HG03558 (cell line): ENCODE measurements around the gene SCAND1.
A peak's percentile ranks its signal among the peaks of the same experiment; 100 is the strongest.
"Not testable (repeated sequence)": the region's sequence is repeated elsewhere in the genome, so short reads cannot be mapped to it uniquely, and the experiment has no call there.

Experiments
- ATAC-seq: cut with Tn5 transposase; IDR thresholded peaks from one replicate; pipeline ENCODE4 v1.9.1; 2021; ENCODE audit warnings: moderate number of reproducible peaks; ENCODE audit not compliant: unreplicated experiment; ENCODE audit errors: extremely low read depth

SCAND1 gene

DNA sequence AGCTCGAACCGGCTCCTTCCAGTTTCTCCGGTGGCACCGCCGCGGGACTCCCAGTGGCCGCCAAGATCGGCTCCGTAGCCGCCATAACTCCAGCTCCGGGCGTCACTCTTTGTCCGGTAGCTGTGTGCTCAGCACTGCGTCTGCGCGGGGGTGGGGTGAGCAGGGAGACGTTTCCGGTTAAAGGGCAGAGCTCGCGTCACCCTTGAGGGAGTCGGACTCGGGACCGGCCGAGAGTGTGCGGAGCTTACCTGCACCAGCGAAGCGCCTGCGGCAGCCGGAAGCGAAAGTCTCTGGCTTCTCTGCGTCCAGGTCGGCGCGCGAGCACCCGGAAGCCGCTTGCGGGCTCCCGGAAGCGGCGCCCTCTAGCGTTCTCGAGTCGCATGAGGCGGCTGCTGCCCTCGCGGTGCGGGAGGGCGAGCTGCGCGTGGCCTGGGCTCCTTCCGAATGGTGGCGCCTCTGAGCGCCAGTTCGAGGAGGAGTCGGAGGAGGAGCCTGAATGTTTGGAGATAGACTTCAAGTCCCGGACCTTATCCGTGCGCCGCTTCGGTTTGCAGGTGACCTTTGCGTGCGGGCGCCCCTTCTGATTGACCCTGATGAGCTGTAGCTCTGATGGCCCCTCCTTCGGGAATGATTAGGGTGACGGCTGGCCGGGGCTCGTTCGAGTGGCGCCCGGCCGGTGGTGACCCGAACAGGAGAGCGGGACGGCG, at the start of gene SCAND1:
TSS of gene SCAND1 (minus strand) at position 303 of the 707 bp plus-strand sequence. CDS start at position 85, 218 bp downstream.
- peak; percentile 73 for ATAC-seq

DNA sequence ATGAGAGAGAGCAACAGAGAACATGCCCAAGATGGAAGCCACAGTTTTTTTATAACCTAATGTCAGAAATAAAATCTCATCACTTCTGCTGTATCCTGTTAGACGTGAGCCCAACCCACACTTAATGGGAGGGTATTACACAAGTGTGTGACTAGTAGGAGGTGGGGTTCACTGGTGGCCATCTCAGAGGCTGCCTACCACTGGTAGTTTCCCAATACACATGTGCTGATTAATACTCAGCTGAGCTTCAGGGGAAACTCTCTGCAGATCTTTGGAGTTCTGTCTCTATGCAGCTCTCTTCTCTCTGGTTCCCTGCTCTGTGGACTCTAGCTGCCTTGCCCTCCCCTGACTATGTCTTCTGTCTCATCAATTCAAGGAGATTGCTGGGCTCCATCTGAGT, 49.7 kb upstream of the SCAND1 start:
- no peak for ATAC-seq

DNA sequence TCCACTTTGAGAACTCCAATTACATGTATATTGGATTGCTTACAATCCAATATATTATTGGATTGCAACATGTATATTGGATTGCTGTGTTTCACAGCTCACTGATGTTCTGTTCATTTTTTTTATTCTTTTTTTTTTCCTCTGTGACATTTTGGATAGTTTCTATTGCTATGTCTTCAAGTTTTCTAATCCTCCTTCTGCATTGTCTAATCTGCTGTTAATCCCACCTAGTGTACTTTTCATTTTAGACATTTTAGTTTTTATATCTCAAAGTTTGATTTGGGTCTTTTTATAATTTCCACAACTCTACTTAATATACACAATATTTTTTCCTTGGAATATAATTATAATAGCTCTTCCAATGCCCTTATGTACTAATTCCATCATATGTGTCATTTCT, 48.6 kb upstream of the SCAND1 start:
- no peak for ATAC-seq

DNA sequence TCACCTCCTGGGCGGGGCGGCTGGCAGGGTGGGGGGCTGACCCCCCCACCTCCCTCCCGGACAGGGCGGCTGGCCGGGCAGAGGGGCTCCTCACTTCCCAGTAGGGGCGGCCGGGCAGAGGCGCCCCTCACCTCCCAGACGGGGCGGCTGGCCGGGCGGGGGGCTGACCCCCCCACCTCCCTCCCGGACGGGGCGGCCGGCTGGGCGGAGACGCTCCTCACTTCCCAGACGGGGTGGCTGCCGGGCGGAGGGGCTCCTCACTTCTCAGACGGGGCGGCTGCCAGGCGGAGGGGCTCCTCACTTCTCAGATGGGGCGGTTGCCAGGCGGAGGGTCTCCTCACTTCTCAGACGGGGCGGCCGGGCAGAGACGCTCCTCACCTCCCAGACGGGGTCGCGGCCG, 47.0 kb upstream of the SCAND1 start:
- ATAC-seq, result not testable (repeated sequence)

DNA sequence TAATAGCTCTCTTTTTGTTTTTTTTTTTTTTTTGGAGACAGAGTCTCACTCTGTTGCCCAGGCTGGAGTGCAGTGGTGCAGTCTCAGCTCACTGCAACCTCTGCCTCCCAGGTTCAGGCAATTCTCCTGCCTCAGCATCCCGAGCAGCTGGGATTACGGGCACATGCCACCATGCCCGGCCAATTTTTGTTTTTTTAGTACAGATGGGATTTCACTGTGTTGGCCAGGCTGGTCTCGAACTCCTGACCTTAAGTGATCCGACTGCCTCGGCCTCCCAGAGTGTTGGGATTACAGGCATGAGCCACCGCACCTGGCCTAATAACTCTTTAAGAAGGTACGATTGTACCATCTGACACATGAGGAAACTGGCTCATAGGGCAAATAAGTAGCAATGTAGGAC, 42.2 kb upstream of the SCAND1 start:
- not testable (repeated sequence) for ATAC-seq

DNA sequence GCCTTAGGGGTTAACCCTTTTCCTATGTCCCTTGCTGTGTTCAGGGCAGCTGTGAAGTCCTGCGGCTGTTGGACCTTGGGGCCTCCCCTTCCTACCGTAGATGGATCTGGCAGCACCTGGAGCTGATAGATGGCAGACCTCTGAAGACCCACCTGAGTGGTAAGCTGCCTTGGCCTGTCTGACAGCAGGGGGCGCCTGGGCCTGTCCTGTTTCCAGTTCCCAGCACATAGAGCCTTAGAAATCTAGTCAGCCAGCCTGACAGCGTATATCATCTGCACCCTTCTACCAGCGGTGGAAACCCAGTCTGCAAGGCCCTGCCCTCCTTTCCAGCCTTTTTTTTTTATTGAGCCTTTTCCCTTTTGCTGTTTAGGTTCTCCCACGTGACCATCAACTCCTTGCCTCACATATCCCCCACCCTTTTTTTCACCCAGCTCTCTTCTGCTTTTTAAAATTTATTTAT, 40.7 kb upstream of the SCAND1 start:
- ATAC-seq, result no peak

DNA sequence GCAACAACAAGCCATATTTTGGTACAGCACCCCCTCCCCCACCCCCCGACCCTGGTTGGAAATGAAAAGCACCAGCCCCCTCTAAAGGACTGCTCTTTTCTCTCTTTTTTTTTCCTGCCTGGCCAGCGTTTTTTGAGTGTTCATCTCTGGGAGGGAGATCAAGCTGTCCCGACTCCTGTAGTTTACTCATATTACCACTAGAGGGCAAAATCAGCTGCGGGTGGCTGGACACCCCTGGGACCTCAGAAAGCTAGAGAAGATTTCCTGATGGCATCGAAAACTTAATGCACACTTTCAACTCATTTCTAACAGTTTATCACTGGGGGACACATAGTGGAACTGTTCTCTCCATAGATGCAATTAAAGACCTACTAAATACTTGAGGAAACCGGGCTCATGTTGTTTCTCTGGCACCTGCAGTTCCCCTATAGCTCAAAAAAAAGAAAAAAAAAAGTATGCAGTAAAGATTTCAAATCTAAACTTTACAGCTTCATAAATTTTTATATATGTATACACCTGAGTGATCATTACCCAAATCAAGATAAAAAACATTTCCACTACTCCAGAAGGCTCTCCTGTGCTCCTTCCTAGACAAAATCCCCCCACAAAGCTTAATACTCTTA, 38.5 kb upstream of the SCAND1 start:
- no peak for ATAC-seq

DNA sequence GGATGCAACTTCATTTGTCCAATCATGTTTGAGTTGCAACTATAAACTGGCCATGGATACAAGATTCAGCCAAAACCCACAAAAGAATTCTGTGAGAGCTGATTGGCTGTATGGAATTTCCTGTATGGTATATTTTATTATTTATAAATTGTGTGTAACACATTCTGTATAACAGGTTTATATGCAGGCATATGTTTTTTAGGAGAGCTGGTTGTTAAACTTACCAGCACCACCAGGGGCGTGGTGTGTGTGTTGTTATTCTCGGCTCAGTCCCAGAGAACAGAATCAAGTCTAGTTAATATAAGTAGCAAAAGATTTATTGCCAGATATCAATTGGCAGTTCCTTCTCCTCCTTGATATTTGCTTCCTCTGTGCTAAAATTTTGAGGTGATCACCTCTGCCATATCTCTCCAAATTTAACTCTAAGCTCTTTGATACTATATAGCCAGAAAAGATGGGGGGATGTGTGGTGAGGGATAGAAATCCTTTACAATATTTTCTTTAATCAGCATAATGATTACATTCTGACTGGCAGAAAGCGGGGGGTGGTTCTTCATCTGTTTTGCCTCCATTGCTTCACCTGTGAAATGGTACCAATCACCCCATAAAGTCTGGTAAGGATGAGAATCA, 37.0 kb upstream of the SCAND1 start:
- no peak for ATAC-seq

DNA sequence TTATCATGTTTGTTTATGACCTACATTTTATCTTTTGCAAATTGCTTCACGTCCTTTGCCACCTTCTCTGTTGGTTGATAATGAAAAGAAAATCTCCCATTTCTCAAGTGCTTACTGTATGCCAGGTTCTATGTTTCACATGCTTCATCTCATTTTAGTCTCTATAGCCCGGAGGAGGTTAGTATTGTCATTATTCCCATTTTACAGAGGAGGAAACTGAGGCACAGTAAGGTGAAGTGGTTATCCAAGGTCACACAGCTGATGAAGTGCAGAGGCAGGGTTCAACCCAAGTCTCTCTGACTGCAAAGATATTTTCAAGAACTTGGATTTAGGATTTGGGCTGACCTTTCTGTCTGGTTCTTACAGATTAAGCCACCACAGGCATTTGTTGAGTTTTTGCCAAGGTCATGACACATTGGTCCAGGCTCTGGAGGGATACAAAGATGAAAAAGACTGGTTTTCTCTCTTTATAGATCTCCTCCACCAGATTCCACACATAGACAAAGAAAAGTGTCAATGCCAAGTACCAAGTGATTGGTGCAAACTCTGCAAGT, 34.7 kb upstream of the SCAND1 start:
- ATAC-seq, result no peak

DNA sequence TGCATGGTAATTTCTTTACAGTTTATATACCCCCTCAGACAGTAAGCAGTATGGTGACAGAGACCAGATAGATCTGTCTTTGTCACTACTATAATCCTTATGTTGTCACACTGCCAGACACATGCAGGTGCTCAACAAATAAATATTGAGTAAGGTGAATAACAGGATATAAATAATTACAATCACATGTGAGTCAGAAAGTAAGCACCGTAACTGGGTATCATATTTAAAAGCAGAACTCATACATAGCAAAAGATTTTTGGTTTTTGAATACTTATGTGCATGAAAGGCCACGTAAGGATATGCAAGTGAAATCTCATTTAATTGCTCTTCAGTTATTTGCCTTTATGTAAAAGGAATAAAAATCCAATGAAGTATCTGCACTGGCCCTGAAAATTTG, 31.5 kb upstream of the SCAND1 start:
- ATAC-seq, result no peak

DNA sequence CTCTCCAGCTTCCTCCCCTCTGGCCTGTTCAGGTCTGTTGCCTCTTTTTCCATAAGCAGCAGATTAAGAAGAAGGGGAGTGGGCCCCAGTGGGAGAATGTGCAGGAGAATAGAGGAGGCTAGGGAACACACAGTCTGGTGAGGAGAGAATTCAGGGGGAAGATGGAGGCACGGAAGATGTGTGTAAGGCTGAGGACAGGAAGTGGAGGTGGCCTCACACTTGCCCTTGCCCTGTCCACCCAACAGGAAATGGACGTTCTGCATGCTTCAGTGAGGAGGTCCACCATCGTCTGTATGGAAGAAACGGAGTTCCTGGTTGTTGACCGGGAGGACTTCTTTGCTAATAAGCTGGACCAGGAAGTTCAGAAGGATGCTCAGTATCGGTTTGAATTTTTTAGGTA, 30.1 kb upstream of the SCAND1 start:
- ATAC-seq, result no peak

DNA sequence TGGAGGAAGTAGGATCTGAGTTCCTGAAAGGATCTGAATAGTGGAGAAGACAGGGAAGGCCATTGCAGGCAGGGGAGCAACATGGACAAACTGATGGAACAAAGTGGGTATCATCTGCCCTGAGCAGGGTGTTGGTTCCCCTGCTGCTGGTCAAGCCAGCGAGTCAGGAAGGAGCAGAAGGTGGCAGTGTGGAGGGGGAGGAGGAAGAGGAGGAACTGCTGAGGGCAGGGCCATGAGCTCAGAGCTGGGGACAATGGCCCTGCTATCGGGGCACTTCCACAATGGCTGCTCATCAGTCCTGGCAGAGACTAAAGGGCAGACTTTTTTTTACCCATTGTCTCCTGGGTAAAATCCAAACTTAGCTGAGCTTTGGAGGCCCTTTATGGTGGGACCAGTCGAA, 27.7 kb upstream of the SCAND1 start:
- no peak for ATAC-seq

DNA sequence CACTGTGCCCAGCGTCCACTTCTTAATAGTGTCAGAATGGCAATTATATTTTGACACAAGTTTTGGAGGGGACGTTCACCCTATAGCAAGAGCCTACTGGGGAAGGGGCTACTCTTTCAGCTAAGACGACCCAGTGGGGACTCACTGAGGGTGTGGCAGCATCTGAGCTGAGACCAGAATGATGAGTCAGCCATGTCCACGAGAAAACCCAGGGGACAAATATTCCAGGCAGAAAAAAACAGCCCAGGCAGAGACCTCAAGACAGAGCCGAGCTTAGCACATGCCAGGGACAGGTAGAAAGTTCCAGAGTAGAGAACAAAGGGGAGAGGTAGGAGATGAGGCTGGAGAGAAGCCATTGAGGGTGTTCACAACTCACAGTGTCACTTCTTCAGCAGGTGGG, 25.2 kb upstream of the SCAND1 start:
- ATAC-seq, result no peak

DNA sequence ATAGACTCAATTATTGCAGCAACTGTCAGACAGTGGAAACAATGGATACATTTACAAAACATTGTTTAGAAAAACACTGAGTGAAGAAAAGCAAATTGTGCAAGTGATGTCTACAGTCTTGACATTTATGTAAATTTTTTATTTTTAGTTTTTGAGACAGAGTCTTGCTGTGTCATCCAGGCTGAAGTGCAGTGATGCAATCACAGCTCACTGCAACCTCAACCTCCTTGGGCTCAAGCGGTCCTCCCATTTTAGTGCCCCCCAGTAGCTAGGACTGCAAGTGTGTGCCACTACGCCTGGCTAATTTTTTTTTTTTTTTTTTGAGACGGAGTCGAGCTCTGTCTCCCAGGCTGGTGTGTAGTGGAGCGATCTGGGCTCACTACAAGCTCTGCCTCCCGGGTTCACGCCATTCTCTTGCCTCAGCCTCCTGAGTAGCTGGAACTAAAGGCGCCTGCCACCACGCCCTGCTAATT, 23.8 kb upstream of the SCAND1 start:
- ATAC-seq, result no peak

DNA sequence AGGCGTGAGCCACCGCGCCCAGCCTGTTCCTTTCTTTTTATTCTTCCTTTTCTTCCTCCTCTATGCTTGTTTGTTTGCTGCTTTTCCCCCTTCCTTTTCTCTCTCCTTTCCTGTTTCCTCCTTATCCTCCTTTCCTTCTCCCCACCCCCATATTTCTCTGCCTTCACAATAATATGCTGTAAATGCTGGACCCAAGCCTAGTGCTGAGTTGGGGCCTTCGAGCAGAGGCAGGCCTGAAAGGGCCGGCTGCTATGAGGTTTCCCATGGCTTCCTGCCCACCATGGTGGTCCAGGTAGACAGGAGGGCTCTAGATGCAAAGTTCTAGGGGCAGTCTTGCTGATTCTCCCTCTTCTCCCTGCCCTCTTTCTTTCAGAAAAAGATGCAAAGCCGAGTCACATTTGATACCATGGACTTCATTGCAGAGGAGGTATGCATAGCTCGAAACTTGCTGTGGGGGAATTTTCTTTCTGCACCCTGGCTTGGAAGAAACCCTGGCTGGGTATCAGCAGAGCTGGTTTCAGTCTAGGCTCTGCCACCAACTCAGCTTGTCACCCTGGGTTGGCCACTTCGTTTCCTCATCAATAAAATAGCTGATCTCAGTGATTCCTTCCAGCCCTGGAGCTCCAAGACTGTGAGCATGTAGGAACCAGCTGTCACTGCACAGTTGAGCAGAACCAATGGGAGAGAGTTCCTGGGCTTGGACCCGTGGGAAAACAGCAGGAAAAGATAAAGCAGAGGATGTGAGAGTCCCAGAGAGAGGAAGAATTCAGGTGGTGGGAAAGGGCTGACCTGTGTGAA, 21.5 kb upstream of the SCAND1 start:
- no peak for ATAC-seq

DNA sequence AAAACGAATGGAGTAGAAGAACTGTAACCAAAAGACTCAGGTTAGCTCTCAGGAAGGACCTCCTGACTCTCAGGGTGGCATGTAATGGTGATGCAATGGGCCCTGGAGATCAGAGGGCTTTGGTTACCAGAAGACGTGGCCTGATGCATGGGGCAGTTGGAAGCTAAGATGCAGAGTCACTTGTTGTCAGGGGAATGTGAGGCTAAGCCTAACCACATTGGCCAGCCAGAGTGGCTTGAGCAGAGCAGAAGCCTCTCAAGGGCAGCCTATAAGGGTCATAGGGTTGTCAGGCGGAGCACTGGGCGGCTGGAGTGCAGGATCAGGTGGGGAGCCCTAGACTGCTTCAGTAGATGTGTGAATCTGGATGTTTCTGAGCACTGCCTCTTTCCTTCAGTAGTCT, 20.0 kb upstream of the SCAND1 start:
- no peak for ATAC-seq

DNA sequence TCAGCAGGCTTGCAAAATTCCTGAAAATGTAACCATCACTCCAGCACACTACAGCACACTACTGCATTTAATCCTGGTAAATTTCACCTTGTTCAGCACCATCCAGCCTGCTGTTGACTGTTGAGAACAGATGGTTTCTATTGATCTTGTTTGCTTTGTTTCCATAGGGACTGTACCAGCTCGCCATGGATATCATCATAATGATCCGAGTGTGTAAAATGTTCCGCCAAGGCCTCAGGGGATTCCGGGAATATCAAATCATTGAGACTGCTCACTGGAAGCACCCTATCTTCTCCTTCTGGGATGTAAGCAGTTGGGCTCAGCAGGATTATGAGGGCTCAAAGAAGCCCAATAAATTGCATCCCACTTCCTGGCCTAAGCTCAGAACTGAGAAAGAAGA, 18.2 kb upstream of the SCAND1 start:
- ATAC-seq, result no peak

DNA sequence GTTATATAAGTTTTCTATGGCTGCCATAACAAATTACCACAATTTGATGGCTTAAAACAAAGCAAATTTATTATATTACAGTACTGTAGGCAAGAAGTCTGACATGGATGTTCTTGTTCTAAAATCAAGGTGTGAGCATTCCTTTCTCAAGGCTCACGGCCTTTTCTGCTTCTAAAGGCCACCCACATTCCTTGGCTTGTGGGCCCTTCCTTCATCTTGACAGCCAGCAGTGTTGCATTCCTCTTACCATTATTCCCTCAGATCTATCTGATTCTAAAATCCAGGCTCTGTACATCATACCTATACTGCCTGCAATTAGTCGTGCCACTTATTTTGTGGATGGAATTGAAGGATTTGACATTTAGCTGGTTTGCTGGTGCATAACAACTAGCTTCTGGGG, 17.7 kb upstream of the SCAND1 start:
- ATAC-seq, result no peak

DNA sequence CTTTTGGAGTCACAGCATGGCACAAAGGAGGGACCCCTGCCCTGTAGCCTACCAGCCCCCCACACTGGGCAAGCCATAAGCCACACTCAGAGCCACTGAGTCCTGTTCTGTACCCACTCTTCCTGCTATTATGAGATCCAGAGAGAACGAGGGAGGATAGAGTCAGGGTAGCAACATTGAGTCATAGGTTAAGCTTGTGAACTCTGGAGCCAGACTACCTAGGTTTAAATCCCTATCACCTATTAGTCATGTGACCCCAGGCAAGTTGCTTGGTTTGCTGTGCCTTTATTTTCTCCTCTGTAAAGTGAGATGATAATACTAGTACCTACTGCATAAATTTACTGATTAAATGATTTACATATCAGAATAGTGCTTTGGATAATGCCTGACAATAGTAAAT, 14.6 kb upstream of the SCAND1 start:
- ATAC-seq, result no peak

DNA sequence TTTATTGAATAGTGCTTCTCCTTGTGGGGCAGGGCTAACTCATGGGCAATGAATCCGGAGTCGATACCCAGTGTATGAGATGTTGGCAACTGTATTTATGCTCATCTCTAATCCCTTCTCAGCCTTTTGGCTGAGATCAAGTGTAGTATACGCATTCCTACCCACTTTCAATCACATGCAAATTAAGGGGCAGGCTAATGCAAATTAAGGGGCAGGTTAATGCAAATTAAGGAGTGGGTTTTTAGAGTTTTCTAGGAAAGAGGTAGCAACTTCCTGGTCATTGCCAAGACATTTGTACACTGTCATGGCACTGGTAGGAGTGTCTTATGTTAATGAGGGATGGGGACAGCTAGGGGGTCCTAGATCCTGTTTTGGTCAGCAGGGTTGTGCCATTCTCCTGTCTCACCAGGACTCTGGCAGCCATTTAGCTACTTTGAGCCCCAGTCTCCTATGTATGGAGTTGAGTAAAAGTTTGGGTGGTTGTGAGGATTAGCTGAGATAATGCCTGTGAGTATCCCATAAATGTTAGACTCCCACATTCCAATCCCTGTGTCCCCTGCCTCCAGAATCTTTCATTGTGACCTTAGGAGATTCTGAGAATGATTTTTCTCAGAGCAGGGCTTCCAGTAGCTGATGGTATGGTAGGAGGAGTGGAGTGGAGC, 13.8 kb upstream of the SCAND1 start, which contains the start of gene CNBD2:
TSS of gene CNBD2 (plus strand) at position 612 of the 662 bp plus-strand sequence. CDS start 173 bp downstream, outside the sequence.
- no peak for ATAC-seq
